Effector memory CD4-positive, alpha-beta T cell (primary cell): ENCODE measurements around the gene MAPKAP1.
A peak's percentile ranks its signal among the peaks of the same experiment; 100 is the strongest.

Source experiments
- DNase-seq, 3 donors: peaks; one replicate each; pipeline ENCODE4 v3.0.0-alpha.2; 2020
- H3K27ac ChIP-seq: 2 replicates; pipeline ENCODE4 v1.7.0; 2013; ENCODE audit warnings: mild to moderate bottlenecking, low read length, moderate library complexity; ENCODE audit not compliant: insufficient read depth, poor library complexity, severe bottlenecking
- H3K27me3 ChIP-seq: replicated peaks from 2 replicates; pipeline ENCODE4 v1.7.0; 2013; ENCODE audit warnings: mild to moderate bottlenecking, low read length; ENCODE audit not compliant: insufficient read depth, control insufficient read depth, poor library complexity, severe bottlenecking
- H3K36me3 ChIP-seq: 2 replicates; pipeline ENCODE4 v1.7.0; 2013; ENCODE audit warnings: mild to moderate bottlenecking, low read length, moderate library complexity; ENCODE audit not compliant: control insufficient read depth, insufficient read depth
- H3K4me1 ChIP-seq: 2 replicates; pipeline ENCODE4 v1.7.0; 2013; ENCODE audit warnings: low read length, mild to moderate bottlenecking; ENCODE audit not compliant: control insufficient read depth, insufficient read depth, poor library complexity, severe bottlenecking
- H3K4me3 ChIP-seq: 2 replicates; pipeline ENCODE4 v1.7.0; 2013; ENCODE audit warnings: low read length, low read depth, mild to moderate bottlenecking; ENCODE audit not compliant: insufficient read depth, poor library complexity, severe bottlenecking
- H3K9me3 ChIP-seq: 2 replicates; pipeline ENCODE4 v1.7.0; 2013; ENCODE audit warnings: mild to moderate bottlenecking, low read length, moderate library complexity; ENCODE audit not compliant: control insufficient read depth

Gene MAPKAP1

GRCh38 chr9:125739436-125739835 lies 32.4 kb upstream of the MAPKAP1 start:
- no peaks in the 10 kb centered on the region for H3K9me3 ChIP-seq
- H3K4me3 ChIP-seq, result no peak overlapping the region
- DNase-seq, result no peak
- no peaks in the 10 kb centered on the region for H3K27me3 ChIP-seq
- H3K4me1 ChIP-seq, result no peaks in the 10 kb centered on the region
- no peaks in the 10 kb centered on the region for H3K36me3 ChIP-seq
- no peak overlapping the region for H3K27ac ChIP-seq

GRCh38 chr9:125732562-125732961 lies 25.6 kb upstream of the MAPKAP1 start:
- Histone ChIP-seq H3K36me3 (no peaks in the 10 kb centered on the region), H3K4me1 (no peaks in the 10 kb centered on the region), H3K27ac (no peak overlapping the region), H3K9me3 (no peaks in the 10 kb centered on the region), H3K4me3 (no peak overlapping the region), H3K27me3 (no peaks in the 10 kb centered on the region)
- no peak for DNase-seq

- Histone ChIP-seq H3K36me3 (no peaks in the 10 kb centered on the region), H3K4me3 (no peak overlapping the region), H3K4me1 (no peaks in the 10 kb centered on the region), H3K9me3 (no peaks in the 10 kb centered on the region), H3K27me3 (no peaks in the 10 kb centered on the region), H3K27ac (no peak overlapping the region)
- DNase-seq, result no peak
Measured at GRCh38 chr9:125730168-125730567, 23.2 kb upstream of the MAPKAP1 start.

- Histone ChIP-seq H3K36me3 (no peaks in the 10 kb centered on the region), H3K27me3 (no peaks in the 10 kb centered on the region), H3K27ac (no peak overlapping the region), H3K4me3 (no peak overlapping the region), H3K9me3 (no peaks in the 10 kb centered on the region), H3K4me1 (no peaks in the 10 kb centered on the region)
- no peak for DNase-seq
Measured at GRCh38 chr9:125726456-125727132, 19.6 kb upstream of the MAPKAP1 start.

- peak overlapping the region; percentile 63 for H3K27ac ChIP-seq
- H3K36me3 ChIP-seq, result no peaks in the 10 kb centered on the region
- no peaks in the 10 kb centered on the region for H3K27me3 ChIP-seq
- peaks cover 13% of the 10 kb centered on the region for H3K4me1 ChIP-seq
- H3K4me3 ChIP-seq, result peak overlapping the region; percentile 70
- H3K9me3 ChIP-seq, result no peaks in the 10 kb centered on the region
- no peak for DNase-seq
Measured at GRCh38 chr9:125707472-125707804, 430 bp upstream of the MAPKAP1 start.

GRCh38 chr9:125705893-125706292 lies 1.1 kb downstream of the MAPKAP1 start:
- H3K4me1 ChIP-seq, result peaks cover 13% of the 10 kb centered on the region
- no peak for DNase-seq
- H3K4me3 ChIP-seq, result peak overlapping the region; percentile 70
- H3K36me3 ChIP-seq, result no peaks in the 10 kb centered on the region
- H3K9me3 ChIP-seq, result no peaks in the 10 kb centered on the region
- no peak overlapping the region for H3K27ac ChIP-seq
- no peaks in the 10 kb centered on the region for H3K27me3 ChIP-seq

- H3K27me3 ChIP-seq, result no peaks in the 10 kb centered on the region
- H3K4me3 ChIP-seq, result no peak overlapping the region
- H3K27ac ChIP-seq, result no peak overlapping the region
- DNase-seq, result no peak
- no peaks in the 10 kb centered on the region for H3K9me3 ChIP-seq
- H3K4me1 ChIP-seq, result peaks cover 13% of the 10 kb centered on the region
- no peaks in the 10 kb centered on the region for H3K36me3 ChIP-seq
Measured at GRCh38 chr9:125703662-125704061, 3.3 kb downstream of the MAPKAP1 start.

GRCh38 chr9:125701351-125701750 lies 5.7 kb downstream of the MAPKAP1 start:
- Histone ChIP-seq H3K27ac (no peak overlapping the region), H3K36me3 (no peaks in the 10 kb centered on the region), H3K27me3 (no peaks in the 10 kb centered on the region), H3K9me3 (no peaks in the 10 kb centered on the region), H3K4me1 (peaks cover 6% of the 10 kb centered on the region), H3K4me3 (no peak overlapping the region)
- no peak for DNase-seq

- DNase-seq, result no peak
- no peak overlapping the region for H3K4me3 ChIP-seq
- H3K27ac ChIP-seq, result no peak overlapping the region
- no peaks in the 10 kb centered on the region for H3K27me3 ChIP-seq
- no peaks in the 10 kb centered on the region for H3K9me3 ChIP-seq
- no peaks in the 10 kb centered on the region for H3K36me3 ChIP-seq
- peaks cover under 1% of the 10 kb centered on the region for H3K4me1 ChIP-seq
Measured at GRCh38 chr9:125700791-125701190, 6.2 kb downstream of the MAPKAP1 start.

GRCh38 chr9:125699870-125700269 lies 7.1 kb downstream of the MAPKAP1 start:
- Histone ChIP-seq H3K4me3 (no peak overlapping the region), H3K9me3 (no peaks in the 10 kb centered on the region), H3K36me3 (no peaks in the 10 kb centered on the region), H3K27ac (no peak overlapping the region), H3K27me3 (no peaks in the 10 kb centered on the region), H3K4me1 (no peaks in the 10 kb centered on the region)
- DNase-seq, result no peak
